Activated CD4-positive, CD25-positive, alpha-beta regulatory T cell (primary cell): Measurements from ENCODE around the gene ATP4B.
"Not testable (repeated sequence)": the region's sequence is repeated elsewhere in the genome, so short reads cannot be mapped to it uniquely, and the experiment has no call there.

ENCODE experiments used
- DNase-seq, 4 experiments: peaks; one replicate each; lab custom pipeline; 2025; lab: John Stamatoyannopoulos, UW

ATP4B gene

DNA sequence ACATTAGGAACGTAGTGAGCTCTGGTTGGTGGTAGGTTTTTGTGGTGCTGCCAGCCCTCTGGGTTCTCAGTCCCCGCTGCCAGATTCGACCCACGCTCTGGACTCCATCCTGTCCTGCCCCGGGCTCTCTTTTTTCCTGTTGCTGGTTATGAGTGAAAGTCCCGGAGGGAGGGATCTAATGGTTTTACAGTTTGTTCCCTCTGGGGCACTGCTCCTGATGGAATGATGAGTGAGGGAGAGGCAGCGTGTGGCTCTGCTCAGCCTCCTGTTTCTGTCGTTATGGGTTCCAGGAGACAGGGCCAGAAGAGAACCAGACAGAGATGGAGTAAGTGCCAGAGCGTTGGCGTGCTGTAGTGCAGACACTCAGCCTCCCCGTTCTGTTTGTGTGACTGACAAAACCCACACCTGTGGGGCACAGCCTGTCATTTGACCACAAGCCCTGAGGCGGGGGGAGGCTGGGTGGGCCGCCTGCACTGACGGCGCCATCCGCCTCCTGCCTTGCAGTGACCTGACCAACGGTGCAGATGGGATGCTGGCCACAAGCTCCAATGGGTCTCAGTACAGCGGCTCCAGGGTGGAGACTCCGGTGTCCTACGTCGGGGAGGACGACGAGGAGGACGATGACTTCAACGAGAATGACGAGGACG lies 18.3 kb downstream of the ATP4B start:
- DNase-seq = no peak

- DNase-seq = no peak
Observed at GRCh38 chr13:113638806-113639205, 19.2 kb downstream of the ATP4B start.

DNA sequence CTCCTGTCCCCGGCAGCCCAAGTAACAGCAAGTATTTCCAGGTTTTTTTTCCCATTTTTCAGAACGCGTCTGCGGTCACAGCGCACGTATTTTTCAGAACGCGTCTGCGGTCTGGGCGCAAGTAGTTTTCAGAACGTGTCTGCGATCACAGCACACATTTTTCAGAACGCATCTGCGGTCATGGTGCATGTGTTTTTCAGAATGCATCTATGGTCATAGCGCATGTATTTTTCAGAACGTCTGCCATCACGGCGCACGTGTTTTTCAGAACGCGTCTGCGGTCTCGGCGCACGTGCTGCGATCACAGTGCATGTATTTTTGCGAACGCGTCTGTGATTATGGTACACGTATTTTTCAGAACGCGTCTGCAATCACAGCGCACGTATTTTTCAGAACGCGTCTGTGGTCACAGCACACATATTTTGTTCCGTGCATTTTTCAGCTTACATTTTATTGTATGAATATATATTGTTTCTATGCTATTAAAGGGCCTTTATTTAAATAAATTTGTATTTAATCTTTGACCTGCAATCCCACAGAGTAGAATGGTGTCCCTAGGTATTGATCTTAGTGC lies 19.7 kb downstream of the ATP4B start:
- DNase-seq = no peak

- DNase-seq = no peak
Observed at GRCh38 chr13:113637262-113638160, 20.5 kb downstream of the ATP4B start.

DNA sequence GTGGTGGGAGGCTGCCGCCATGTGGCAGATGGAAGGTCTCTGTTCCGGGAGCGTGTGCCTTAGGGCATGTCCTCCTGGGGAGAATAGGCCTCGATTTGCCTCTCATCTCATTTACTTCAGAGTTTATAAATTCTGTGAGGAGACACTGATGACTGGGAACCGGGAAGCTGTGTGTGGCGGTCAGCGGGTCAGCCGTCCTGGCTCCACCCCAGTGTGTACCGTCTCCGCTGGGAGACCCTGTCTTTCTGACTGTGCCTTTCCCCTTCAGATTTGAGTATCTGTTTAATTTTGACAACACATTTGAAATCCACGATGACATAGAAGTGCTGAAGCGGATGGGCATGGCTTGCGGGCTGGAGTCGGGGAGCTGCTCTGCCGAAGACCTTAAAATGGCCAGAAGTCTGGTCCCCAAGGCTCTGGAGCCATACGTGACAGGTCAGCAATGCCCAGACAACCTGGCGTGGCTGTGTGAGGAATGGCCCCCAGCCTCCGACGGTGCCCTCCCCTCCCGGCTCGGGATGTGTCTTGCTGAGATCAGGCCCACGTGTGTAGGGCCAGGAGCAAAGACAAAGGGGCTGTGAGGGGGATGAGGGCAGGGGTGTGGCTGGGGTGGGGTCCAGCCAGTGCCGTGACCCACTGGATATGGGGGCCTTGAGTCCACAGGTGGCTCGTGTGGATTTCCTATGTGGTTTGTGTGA lies 21.6 kb downstream of the ATP4B start:
- DNase-seq = no peak

- DNase-seq = no peak
Observed at GRCh38 chr13:113635709-113636108, 22.3 kb downstream of the ATP4B start.

DNA sequence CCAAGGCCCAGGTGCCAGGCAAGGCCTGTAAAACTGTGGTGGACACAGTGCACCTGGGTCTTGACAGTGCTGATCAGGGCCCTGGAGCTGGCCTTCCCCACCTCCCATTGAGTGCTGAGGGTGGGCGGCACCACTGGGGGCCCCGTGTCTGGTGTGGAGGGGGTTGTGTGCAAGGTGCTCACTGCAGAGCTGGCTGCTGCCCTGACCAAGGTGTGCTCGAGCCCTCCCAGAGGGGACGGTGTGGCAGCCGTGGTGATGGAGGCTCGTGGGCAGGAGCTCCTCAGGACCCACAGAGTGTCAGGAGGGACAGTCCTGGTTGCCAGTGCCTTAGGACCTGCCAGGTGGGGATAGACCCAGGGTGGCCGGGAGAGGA lies 23.0 kb downstream of the ATP4B start:
- no peak for DNase-seq

DNA sequence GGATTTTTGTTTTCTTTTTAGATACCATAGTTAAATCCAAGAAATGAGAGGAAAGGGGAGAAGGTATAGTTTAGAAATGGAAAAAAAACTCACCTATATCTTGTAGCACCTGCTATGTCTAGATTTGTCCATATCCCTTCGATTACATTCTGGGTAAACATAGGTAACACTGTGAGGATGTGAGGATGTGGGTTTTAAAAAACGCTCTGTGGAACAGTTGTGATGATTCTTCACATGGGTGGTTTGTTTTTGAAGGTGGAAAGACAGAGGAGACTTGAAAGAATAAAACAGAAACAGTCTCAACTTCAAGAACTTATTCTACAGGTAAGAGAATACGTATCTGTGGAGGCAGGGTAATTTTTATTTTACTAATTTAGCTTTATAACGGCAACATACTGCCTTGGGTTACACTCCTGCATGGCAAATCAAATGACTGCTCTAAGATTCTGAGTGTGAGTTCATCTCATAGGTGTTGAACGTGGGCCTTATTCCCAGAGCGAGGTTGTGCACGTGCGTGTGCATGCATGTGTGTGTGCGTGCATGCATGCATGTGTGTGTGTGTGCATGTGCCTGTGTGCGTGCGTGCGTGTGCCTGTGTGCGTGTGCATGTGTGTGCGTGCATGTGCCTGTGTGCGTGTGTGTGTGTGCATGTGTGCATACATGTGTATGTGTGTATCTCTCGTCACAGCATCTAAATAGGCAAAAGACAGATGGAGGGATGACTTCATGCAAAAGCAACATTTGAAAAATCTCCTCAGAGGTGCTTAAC lies 23.5 kb downstream of the ATP4B start:
- no peak for DNase-seq

GRCh38 chr13:113633485-113633873 lies 24.5 kb downstream of the ATP4B start:
- no peak for DNase-seq

DNA sequence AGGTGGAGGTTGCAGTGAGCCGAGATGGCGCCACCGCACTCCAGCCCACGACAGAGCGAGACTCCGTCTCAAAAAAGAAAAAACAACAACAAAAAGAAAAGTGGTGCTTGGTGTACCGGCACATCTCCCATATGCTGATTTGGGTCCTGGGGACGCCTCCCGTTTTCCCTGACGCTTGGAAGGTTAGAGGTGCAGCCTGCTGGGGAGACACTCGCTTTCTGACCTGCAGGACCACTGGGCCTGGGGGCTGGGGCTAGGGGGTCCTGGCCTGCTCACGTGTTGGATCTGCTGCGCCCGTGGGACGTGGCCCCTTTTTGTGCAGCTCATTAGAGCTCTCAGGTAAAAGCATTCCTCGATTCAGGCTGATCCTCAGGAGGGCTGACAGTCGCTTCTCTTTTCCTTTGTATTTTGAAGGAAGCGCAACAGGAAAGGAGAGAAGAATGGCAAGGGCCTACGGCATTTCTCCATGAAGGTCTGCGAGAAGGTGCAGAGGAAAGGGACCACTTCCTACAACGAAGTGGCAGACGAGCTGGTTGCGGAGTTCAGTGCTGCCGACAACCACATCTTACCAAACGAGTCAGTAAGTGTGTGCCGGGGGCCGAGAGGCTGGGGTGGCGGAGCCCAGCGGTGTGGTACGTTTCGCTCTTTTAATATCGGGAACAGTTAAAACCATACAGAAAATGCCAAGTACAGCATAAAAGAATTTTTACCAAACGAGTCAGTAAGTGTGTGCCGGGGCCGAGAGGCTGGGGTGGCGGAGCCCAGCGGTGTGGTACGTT lies 25.1 kb downstream of the ATP4B start:
- no peak for DNase-seq

GRCh38 chr13:113631341-113632095 lies 26.5 kb downstream of the ATP4B start:
- no peak for DNase-seq

GRCh38 chr13:113630804-113631203 lies 27.2 kb downstream of the ATP4B start:
- no peak for DNase-seq

DNA sequence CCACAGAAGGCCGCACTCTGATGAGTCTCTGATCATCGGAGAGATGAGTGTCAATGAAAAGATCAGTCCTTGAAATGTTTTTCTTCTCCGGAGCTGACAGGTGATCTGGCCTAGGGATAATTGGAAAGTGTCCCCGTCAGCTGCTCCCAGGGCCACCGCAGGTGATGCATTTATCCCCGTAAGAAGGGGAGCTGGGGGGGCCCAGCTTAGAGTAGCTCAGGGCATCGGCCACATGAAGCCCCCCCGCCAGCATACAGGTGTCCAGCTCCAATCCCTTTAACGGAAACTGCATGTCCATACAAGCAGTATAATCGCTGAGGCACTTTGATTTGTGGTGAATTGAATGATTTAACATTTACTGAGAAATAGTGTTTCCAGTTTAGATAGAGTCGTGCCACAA lies 27.7 kb downstream of the ATP4B start:
- no peak for DNase-seq

- no peak for DNase-seq
Observed at GRCh38 chr13:113629866-113630265, 28.1 kb downstream of the ATP4B start.

DNA sequence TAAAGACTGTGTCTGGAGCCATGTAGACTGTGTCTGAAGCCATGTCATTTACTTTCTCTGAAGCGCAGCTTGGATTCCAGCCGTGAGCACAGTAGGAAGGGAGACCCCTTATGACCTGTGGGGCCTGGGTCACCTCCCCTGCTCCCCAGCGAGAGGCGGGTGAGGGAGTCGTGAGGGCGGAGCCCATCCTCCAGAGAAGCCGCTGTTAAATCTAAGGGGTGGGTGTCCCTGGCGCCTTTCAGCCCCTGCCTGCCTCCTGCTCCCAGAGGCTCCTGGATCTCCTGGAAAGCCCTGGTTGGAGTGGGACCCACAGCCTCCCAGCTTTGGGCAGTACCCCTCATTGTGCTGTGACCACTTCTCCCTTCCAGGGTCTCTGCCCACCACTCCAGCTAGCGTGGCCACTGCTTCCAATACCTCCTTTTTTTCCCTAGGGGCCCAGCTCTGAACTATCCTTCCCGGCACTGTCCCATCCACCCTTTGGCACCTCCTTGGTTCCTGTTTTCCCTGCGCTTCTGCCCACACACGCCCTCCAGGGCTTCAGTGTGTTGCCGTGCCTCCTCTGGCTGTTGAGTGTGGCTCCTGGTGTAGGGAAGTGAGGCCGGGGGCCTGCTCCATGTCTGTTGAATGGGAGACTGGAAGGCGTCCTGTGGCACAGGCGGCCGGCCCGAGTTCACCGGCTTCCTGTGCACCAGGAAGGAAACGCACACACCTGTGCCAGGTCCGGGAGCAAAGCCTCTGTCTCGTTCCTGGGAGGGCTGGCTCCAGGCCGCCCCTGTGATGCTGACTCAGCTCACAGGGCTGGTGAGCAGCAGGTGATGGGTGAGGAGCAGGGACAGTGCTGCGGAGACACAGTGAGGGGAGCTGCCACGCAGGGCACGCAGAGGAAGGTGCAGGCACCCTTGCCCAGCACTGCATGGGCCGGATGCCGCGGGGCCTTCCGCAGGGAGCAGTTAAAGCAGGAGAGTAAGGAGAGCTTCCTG lies 29.4 kb downstream of the ATP4B start:
- DNase-seq = no peak

GRCh38 chr13:113627136-113627535 lies 30.9 kb downstream of the ATP4B start:
- DNase-seq = no peak

DNA sequence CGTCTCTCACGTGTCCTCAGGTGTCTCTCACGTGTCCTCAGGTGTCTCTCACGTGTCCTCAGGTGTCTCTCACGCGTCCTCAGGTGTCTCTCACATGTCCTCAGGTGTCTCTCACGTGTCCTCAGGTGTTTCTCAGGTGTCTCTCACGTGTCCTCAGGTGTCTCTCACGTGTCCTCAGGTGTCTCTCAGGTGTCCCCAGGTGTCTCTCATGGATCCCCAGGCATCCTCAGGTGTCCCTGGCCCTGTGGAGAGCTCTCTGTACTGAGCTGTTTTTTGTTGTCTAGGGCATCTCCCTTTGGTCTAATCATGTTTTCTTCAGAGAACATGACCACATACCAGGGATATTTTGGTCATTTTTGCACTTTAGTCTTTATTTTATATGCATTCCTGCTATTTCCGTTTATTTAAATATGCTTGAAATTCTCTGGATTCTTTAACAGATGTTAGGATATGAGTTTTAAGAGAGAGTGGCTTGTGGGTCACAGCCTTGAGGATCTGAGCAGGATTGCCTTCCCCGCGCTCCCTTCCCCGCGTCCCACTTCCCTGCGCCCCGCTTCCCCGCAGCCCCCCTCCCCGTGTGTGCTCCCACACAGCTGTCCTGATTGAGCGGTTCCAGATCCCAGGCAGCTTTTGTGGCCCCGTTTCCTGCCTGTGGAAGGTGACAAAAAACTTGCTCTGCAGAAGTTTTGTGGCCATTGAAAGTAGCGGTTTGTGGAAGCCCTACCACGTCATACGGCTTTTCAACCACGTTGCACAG lies 31.9 kb downstream of the ATP4B start:
- no peak for DNase-seq

DNA sequence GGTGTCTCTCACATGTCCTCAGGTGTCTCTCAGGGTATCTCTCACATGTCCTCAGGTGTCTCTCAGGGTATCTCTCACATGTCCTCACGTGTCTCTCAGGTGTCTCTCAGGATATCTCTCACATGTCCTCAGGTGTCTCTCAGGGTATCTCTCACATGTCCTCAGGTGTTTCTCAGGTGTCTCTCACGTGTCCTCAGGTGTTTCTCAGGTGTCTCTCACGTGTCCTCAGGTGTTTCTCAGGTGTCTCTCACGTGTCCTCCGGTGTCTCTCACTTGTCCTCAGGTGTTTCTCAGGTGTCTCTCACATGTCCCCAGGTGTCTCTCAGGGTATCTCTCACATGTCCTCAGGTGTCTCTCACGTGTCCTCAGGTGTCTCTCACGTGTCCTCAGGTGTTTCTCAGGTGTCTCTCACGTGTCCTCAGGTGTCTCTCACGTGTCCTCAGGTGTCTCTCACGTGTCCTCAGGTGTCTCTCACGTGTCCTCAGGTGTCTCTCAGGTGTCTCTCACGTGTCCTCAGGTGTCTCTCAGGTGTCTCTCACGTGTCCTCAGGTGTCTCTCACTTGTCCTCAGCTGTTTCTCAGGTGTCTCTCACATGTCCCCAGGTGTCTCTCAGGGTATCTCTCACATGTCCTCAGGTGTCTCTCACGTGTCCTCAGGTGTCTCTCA lies 33.2 kb downstream of the ATP4B start:
- DNase-seq = not testable (repeated sequence)
